CD14-positive monocyte (primary cell): Measurements from ENCODE around the gene NUDCD3. TPM values are rescaled to one million over a fixed set of nuclear protein-coding genes. Genes with fewer than 3 reads are reported as not detected.
A peak's percentile ranks its signal among the peaks of the same experiment; 100 is the strongest.

Source experiments
- DNase-seq, 3 donors: peaks; one replicate each; pipeline ENCODE4 v3.0.0-alpha.2; 2011 to 2022
- H2AFZ ChIP-seq: 2 replicates; pipeline ENCODE4 v1.6.0; 2012; ENCODE audit warnings: mild to moderate bottlenecking, low read depth, low read length, inconsistent platforms; ENCODE audit not compliant: insufficient read depth, poor library complexity, severe bottlenecking
- H3K27ac ChIP-seq, 2 donors: 1 replicate in 1 of 2; 2 replicates in 1 of 2; pipeline ENCODE4 v1.5.1; 2012 to 2013; ENCODE audit warnings: low read length in 2 of 2, control low read depth in 1 of 2, inconsistent platforms in 1 of 2, low read depth in 1 of 2, mild to moderate bottlenecking in 1 of 2
- H3K27me3 ChIP-seq, 2 donors: one replicate each; pipeline versions ENCODE4 v1.6.0 to v1.6.1; 2011 to 2013; ENCODE audit warnings: low read length in 2 of 2; ENCODE audit not compliant: control insufficient read depth in 2 of 2, insufficient read depth in 2 of 2
- H3K36me3 ChIP-seq, 2 donors: replicated peaks in 1 of 2; 1 replicate in 1 of 2; 2 replicates in 1 of 2; pipeline versions ENCODE4 v1.5.1 to v1.6.1; 2012 to 2013; ENCODE audit warnings: low read length in 2 of 2, control low read depth in 1 of 2, inconsistent platforms in 1 of 2, mild to moderate bottlenecking in 1 of 2; ENCODE audit not compliant: insufficient read depth in 2 of 2, control insufficient read depth in 1 of 2
- H3K4me1 ChIP-seq, 2 donors: 1 replicate in 1 of 2; 2 replicates in 1 of 2; pipeline versions ENCODE4 v1.5.1 to v1.6.1; 2012 to 2013; ENCODE audit warnings: low read length in 2 of 2, control low read depth in 1 of 2, inconsistent platforms in 1 of 2, mild to moderate bottlenecking in 1 of 2, moderate library complexity in 1 of 2; ENCODE audit not compliant: insufficient read depth in 2 of 2, control insufficient read depth in 1 of 2
- H3K4me2 ChIP-seq: replicated peaks from 2 replicates; pipeline ENCODE3; 2012; ENCODE audit warnings: low read length, moderate library complexity, mild to moderate bottlenecking; ENCODE audit not compliant: poor library complexity, severe bottlenecking; ENCODE audit errors: extremely low read depth
- H3K4me3 ChIP-seq, 3 experiments: fragments of 200-600 bp in 1 of 3; sonication (generic) in 1 of 3; replicated peaks in 1 of 3; 1 replicate in 2 of 3; 2 replicates in 1 of 3; pipeline ENCODE4 v1.5.1; 2011 to 2013; ENCODE audit warnings: low read length in 3 of 3, mild to moderate bottlenecking in 3 of 3, control low read depth in 2 of 3, low read depth in 2 of 3, inconsistent platforms in 1 of 3, moderate library complexity in 1 of 3
- H3K79me2 ChIP-seq: 2 replicates; pipeline ENCODE4 v1.6.0; 2012; ENCODE audit warnings: mild to moderate bottlenecking, control low read depth, inconsistent platforms, low read length, moderate library complexity; ENCODE audit not compliant: insufficient read depth
- H3K9ac ChIP-seq: 2 replicates; pipeline ENCODE4 v1.6.0; 2017; ENCODE audit warnings: low read length, mild to moderate bottlenecking; ENCODE audit not compliant: insufficient read depth, poor library complexity, severe bottlenecking
- H3K9me3 ChIP-seq, 2 donors: replicated peaks in 1 of 2; 1 replicate in 1 of 2; 2 replicates in 1 of 2; pipeline versions ENCODE4 v1.5.1 to v1.6.1; 2012 to 2013; ENCODE audit warnings: low read length in 2 of 2, control low read depth in 1 of 2; ENCODE audit not compliant: control insufficient read depth in 1 of 2, insufficient read depth in 1 of 2
- H4K20me1 ChIP-seq: 2 replicates; pipeline ENCODE4 v1.6.0; 2012; ENCODE audit warnings: mild to moderate bottlenecking, low read length, control low read depth, moderate library complexity; ENCODE audit not compliant: insufficient read depth
- H3K27ac Mint-ChIP-seq, 7 donors: one replicate each; pipeline ENCODE4 v1.8.0; 2020; ENCODE audit warnings: mild to moderate bottlenecking in 7 of 7, mixed read lengths in 7 of 7, moderate library complexity in 6 of 7, inconsistent platforms in 2 of 7
- H3K27me3 Mint-ChIP-seq, 3 donors: one replicate each; pipeline ENCODE4 v1.8.0; 2021 to 2022; ENCODE audit warnings: low read depth in 3 of 3, mild to moderate bottlenecking in 3 of 3, mixed read lengths in 3 of 3, moderate library complexity in 3 of 3, inconsistent platforms in 1 of 3
- H3K36me3 Mint-ChIP-seq, 2 donors: one replicate each; pipeline ENCODE4 v1.8.0; 2020; ENCODE audit warnings: mixed read lengths in 2 of 2, inconsistent platforms in 1 of 2, mild to moderate bottlenecking in 1 of 2
- H3K4me1 Mint-ChIP-seq: one replicate; pipeline ENCODE4 v1.8.0; 2020; ENCODE audit warnings: mild to moderate bottlenecking, mixed read lengths
- H3K4me3 Mint-ChIP-seq, 2 donors: one replicate each; pipeline ENCODE4 v1.8.0; 2020; ENCODE audit warnings: mild to moderate bottlenecking in 2 of 2, mixed read lengths in 2 of 2, moderate library complexity in 1 of 2
- H3K9me3 Mint-ChIP-seq, 7 donors: one replicate each; pipeline ENCODE4 v1.8.0; 2020 to 2022; ENCODE audit warnings: mixed read lengths in 7 of 7, mild to moderate bottlenecking in 6 of 7, moderate library complexity in 6 of 7, inconsistent platforms in 2 of 7
- CTCF ChIP-seq: fragments of 200-600 bp; IDR thresholded peaks from one replicate; pipeline ENCODE4 v1.8.0; 2022; ENCODE audit warnings: antibody characterized with exemption, mild to moderate bottlenecking
- WGBS: methylation state at CpG from one replicate; pipeline ENCODE4 v1.1.5; 2013; ENCODE audit warnings: missing lambda C conversion rate; ENCODE audit not compliant: insufficient coverage; 5-methylcytosine and 5-hydroxymethylcytosine counted together
- intact Hi-C, 2 donors: fragments of 100-400 bp; cut with micrococcal nuclease; formaldehyde crosslinking; loops; one replicate each; pipeline versions ENCODE4 v1.15.0 to v1.15.1; 2023
- polyA plus RNA-seq, 3 donors: library from polyadenylated mRNA; depleted of rRNA in 1 of 3; unstranded in 2 of 3; stranded (reverse) in 1 of 3; fragments of 300-500 nt in 2 of 3; fragments of >200 nt in 1 of 3; fragmentation: Illumina TruSeq in 2 of 3; gene quantifications; 1 replicate in 2 of 3; 2 replicates in 1 of 3; pipeline ENCODE4 v1.2.3, GENCODE V29; 2012 to 2021

The NUDCD3 gene
- polyA plus RNA-seq, 3 donors, result 13.6 to 26.5 (median 21.6) TPM

- peaks cover 61% of the 10 kb centered on the region for H3K79me2 ChIP-seq
- H3K9me3 ChIP-seq, result peaks cover 0 to 11% of the 10 kb centered on the region in 2 donors
- no peak overlapping the region for H3K27ac ChIP-seq
- Mint-ChIP-seq H3K27me3 (peaks cover 0 to 2% (median 1%) of the 10 kb centered on the region in 3 donors), H3K9me3 (peaks cover 11 to 21% (median 14%) of the 10 kb centered on the region in 7 donors), H3K4me1 (peaks cover 46% of the 10 kb centered on the region), H3K36me3 (peaks cover 38 to 45% of the 10 kb centered on the region in 2 donors), H3K4me3 (no peak overlapping the region), H3K27ac (peak overlapping the region in 1 of 7 donors; percentile 5)
- intact Hi-C loops, result no loop called here
- DNase-seq, result no peak
- no peak for TF ChIP-seq CTCF
- H3K4me3 ChIP-seq, result no peak overlapping the region
- H3K4me2 ChIP-seq, result no peak overlapping the region
- H4K20me1 ChIP-seq, result peaks cover 4% of the 10 kb centered on the region
- no peak overlapping the region for H3K9ac ChIP-seq
- H3K27me3 ChIP-seq, result no peaks in the 10 kb centered on the region
- peaks cover 31 to 39% of the 10 kb centered on the region in 2 donors for H3K36me3 ChIP-seq
- WGBS, result 95% methylated on average over 1 of the region's 1 CpG
- peaks cover 13 to 21% of the 10 kb centered on the region in 2 donors for H3K4me1 ChIP-seq
- no peak overlapping the region for H2AFZ ChIP-seq
These were observed 3.8 kb downstream of the NUDCD3 start for GRCh38 chr7:44486693-44487092.

GRCh38 chr7:44486001-44486400, 4.5 kb downstream of the NUDCD3 start:
- WGBS, result 100% methylated on average over 3 of the region's 4 CpGs
- no peak overlapping the region for H3K9ac ChIP-seq
- H3K4me3 ChIP-seq, result no peak overlapping the region
- no peak for DNase-seq
- no peak overlapping the region for H3K4me3 Mint-ChIP-seq
- H3K36me3 ChIP-seq, result peaks cover 38 to 46% of the 10 kb centered on the region in 2 donors
- intact Hi-C loops, result no loop called here
- H4K20me1 ChIP-seq, result peaks cover 4% of the 10 kb centered on the region
- H3K79me2 ChIP-seq, result peaks cover 61% of the 10 kb centered on the region
- no peak for TF ChIP-seq CTCF
- H3K9me3 ChIP-seq, result peaks cover 0 to 11% of the 10 kb centered on the region in 2 donors
- H3K9me3 Mint-ChIP-seq, result peaks cover 11 to 21% (median 15%) of the 10 kb centered on the region in 7 donors
- H3K27me3 ChIP-seq, result no peaks in the 10 kb centered on the region
- H3K27me3 Mint-ChIP-seq, result peaks cover 0 to 2% (median 1%) of the 10 kb centered on the region in 3 donors
- H3K36me3 Mint-ChIP-seq, result peaks cover 45 to 51% of the 10 kb centered on the region in 2 donors
- H3K27ac Mint-ChIP-seq, result no peak overlapping the region
- no peak overlapping the region for H2AFZ ChIP-seq
- no peak overlapping the region for H3K27ac ChIP-seq
- no peak overlapping the region for H3K4me2 ChIP-seq
- H3K4me1 ChIP-seq, result peaks cover 13 to 21% of the 10 kb centered on the region in 2 donors
- peaks cover 44% of the 10 kb centered on the region for H3K4me1 Mint-ChIP-seq
